K562 (cell line): ENCODE data around the gene ACAT2.

Experiments used
- EGR1 ChIP-seq: fragments of 450-650 bp; conservative IDR thresholded peaks from 2 replicates; pipeline ENCODE4 v1.6.1; 2017; ENCODE audit warnings: mild to moderate bottlenecking
- ZNF175 ChIP-seq: fragments of 200-800 bp; sonication (Bioruptor generic); IDR thresholded peaks from 2 replicates; pipeline ENCODE4 v1.6.1; 2016; ENCODE audit warnings: low read depth, mild to moderate bottlenecking, missing genetic modification characterization, missing compliant biosample characterization
- TF ChIP-seq, protein P1 (sequence below), 3 experiments: IDR thresholded peaks in 2 of 3; conservative IDR thresholded peaks in 1 of 3; 2 replicates each; pipeline ENCODE4 v1.5.1; 2011 to 2012; ENCODE audit warnings: low read length in 3 of 3, mild to moderate bottlenecking in 3 of 3, control low read depth in 2 of 3, improper control_type of control experiment in 1 of 3, inconsistent platforms in 1 of 3, low read depth in 1 of 3, mixed read lengths in 1 of 3, moderate library complexity in 1 of 3; ENCODE audit not compliant: insufficient read depth in 2 of 3

- TF ChIP-seq, protein P1, sequence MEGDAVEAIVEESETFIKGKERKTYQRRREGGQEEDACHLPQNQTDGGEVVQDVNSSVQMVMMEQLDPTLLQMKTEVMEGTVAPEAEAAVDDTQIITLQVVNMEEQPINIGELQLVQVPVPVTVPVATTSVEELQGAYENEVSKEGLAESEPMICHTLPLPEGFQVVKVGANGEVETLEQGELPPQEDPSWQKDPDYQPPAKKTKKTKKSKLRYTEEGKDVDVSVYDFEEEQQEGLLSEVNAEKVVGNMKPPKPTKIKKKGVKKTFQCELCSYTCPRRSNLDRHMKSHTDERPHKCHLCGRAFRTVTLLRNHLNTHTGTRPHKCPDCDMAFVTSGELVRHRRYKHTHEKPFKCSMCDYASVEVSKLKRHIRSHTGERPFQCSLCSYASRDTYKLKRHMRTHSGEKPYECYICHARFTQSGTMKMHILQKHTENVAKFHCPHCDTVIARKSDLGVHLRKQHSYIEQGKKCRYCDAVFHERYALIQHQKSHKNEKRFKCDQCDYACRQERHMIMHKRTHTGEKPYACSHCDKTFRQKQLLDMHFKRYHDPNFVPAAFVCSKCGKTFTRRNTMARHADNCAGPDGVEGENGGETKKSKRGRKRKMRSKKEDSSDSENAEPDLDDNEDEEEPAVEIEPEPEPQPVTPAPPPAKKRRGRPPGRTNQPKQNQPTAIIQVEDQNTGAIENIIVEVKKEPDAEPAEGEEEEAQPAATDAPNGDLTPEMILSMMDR (IDR thresholded peaks at IDR 0.05 in 2 of 3, conservative IDR thresholded peaks at IDR 0.05 in 1 of 3; ENCODE audit: insufficient read depth in 2 of 3, low read depth in 1 of 3, low read length in 3 of 3) = no peak
- TF ChIP-seq ZNF175 = no peak
- TF ChIP-seq EGR1 = no peak
These were observed 22.5 kb upstream of the ACAT2 start for GRCh38 chr6:159739341-159739740.
